Measurements from ENCODE around the gene ZNF521.

Gene ZNF521

GRCh38 chr18:25256439-25256838 is 95.5 kb downstream of the ZNF521 start:
- H3K9ac ChIP-seq (ENCODE audit: low read depth in 1 of 2, low read length in 2 of 2): no peak overlapping the region
- H3K36me3 ChIP-seq (ENCODE audit: control insufficient read depth in 2 of 2, insufficient read depth in 2 of 2, low read length in 2 of 2): no peaks in the 10 kb centered on the region
- no peaks in the 10 kb centered on the region for H3K4me1 ChIP-seq (ENCODE audit: control insufficient read depth in 2 of 2, insufficient read depth in 2 of 2, low read length in 2 of 2)
- no peaks in the 10 kb centered on the region for H3K27me3 ChIP-seq (ENCODE audit: control insufficient read depth in 2 of 2, insufficient read depth in 2 of 2, low read length in 2 of 2)
- no peak overlapping the region for H3K27ac ChIP-seq (ENCODE audit: low read depth in 2 of 2, low read length in 2 of 2)
- H3K9me3 ChIP-seq (ENCODE audit: control insufficient read depth in 2 of 2, low read length in 2 of 2): no peaks in the 10 kb centered on the region
- no peak overlapping the region for H3K4me3 ChIP-seq (ENCODE audit: low read length in 2 of 2)

GRCh38 chr18:25253779-25254178 is 98.2 kb downstream of the ZNF521 start:
- H3K4me1 ChIP-seq (ENCODE audit: control insufficient read depth in 2 of 2, insufficient read depth in 2 of 2, low read length in 2 of 2): no peaks in the 10 kb centered on the region
- H3K4me3 ChIP-seq (ENCODE audit: low read length in 2 of 2): no peak overlapping the region
- H3K9me3 ChIP-seq (ENCODE audit: control insufficient read depth in 2 of 2, low read length in 2 of 2): no peaks in the 10 kb centered on the region
- no peaks in the 10 kb centered on the region for H3K36me3 ChIP-seq (ENCODE audit: control insufficient read depth in 2 of 2, insufficient read depth in 2 of 2, low read length in 2 of 2)
- H3K27me3 ChIP-seq (ENCODE audit: control insufficient read depth in 2 of 2, insufficient read depth in 2 of 2, low read length in 2 of 2): no peaks in the 10 kb centered on the region
- H3K27ac ChIP-seq (ENCODE audit: low read depth in 2 of 2, low read length in 2 of 2): no peak overlapping the region
- no peak overlapping the region for H3K9ac ChIP-seq (ENCODE audit: low read depth in 1 of 2, low read length in 2 of 2)

- Histone ChIP-seq H3K27ac (ENCODE audit: low read depth in 2 of 2, low read length in 2 of 2) (no peak overlapping the region), H3K27me3 (ENCODE audit: control insufficient read depth in 2 of 2, insufficient read depth in 2 of 2, low read length in 2 of 2) (no peaks in the 10 kb centered on the region), H3K36me3 (ENCODE audit: control insufficient read depth in 2 of 2, insufficient read depth in 2 of 2, low read length in 2 of 2) (no peaks in the 10 kb centered on the region), H3K4me3 (ENCODE audit: low read length in 2 of 2) (no peak overlapping the region), H3K9me3 (ENCODE audit: control insufficient read depth in 2 of 2, low read length in 2 of 2) (no peaks in the 10 kb centered on the region), H3K4me1 (ENCODE audit: control insufficient read depth in 2 of 2, insufficient read depth in 2 of 2, low read length in 2 of 2) (no peaks in the 10 kb centered on the region), H3K9ac (ENCODE audit: low read depth in 1 of 2, low read length in 2 of 2) (no peak overlapping the region)
Observed at GRCh38 chr18:25253136-25253535, 98.8 kb downstream of the ZNF521 start.

GRCh38 chr18:25251068-25251467 is 100.9 kb downstream of the ZNF521 start:
- Histone ChIP-seq H3K27ac (ENCODE audit: low read depth in 2 of 2, low read length in 2 of 2) (no peak overlapping the region), H3K9ac (ENCODE audit: low read depth in 1 of 2, low read length in 2 of 2) (no peak overlapping the region), H3K27me3 (ENCODE audit: control insufficient read depth in 2 of 2, insufficient read depth in 2 of 2, low read length in 2 of 2) (no peaks in the 10 kb centered on the region), H3K36me3 (ENCODE audit: control insufficient read depth in 2 of 2, insufficient read depth in 2 of 2, low read length in 2 of 2) (no peaks in the 10 kb centered on the region), H3K9me3 (ENCODE audit: control insufficient read depth in 2 of 2, low read length in 2 of 2) (no peaks in the 10 kb centered on the region), H3K4me1 (ENCODE audit: control insufficient read depth in 2 of 2, insufficient read depth in 2 of 2, low read length in 2 of 2) (no peaks in the 10 kb centered on the region), H3K4me3 (ENCODE audit: low read length in 2 of 2) (no peak overlapping the region)

- Histone ChIP-seq H3K27me3 (ENCODE audit: control insufficient read depth in 2 of 2, insufficient read depth in 2 of 2, low read length in 2 of 2) (no peaks in the 10 kb centered on the region), H3K36me3 (ENCODE audit: control insufficient read depth in 2 of 2, insufficient read depth in 2 of 2, low read length in 2 of 2) (no peaks in the 10 kb centered on the region), H3K27ac (ENCODE audit: low read depth in 2 of 2, low read length in 2 of 2) (no peak overlapping the region), H3K9me3 (ENCODE audit: control insufficient read depth in 2 of 2, low read length in 2 of 2) (no peaks in the 10 kb centered on the region), H3K4me3 (ENCODE audit: low read length in 2 of 2) (no peak overlapping the region), H3K4me1 (ENCODE audit: control insufficient read depth in 2 of 2, insufficient read depth in 2 of 2, low read length in 2 of 2) (no peaks in the 10 kb centered on the region), H3K9ac (ENCODE audit: low read depth in 1 of 2, low read length in 2 of 2) (no peak overlapping the region)
Observed at GRCh38 chr18:25250474-25250851, 101.5 kb downstream of the ZNF521 start.

DNA sequence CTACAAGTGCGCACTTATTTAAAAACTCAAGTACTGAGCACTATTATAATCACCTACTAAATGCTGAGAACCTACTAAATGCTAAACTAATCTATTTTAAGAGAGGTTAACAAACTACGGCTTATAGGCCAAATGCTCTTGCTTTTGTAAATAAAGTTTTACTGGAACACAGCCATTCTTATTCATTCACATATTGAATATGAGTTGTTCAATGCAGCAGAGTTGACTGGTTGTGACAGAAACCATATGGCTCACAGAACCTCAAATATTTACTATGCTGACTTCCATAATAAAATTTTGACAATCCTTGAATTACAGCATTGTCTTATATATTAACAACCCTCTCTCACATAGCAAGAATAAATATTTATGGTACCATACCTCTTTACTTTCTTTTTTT is 103.2 kb downstream of the ZNF521 start:
- Histone ChIP-seq H3K27ac (ENCODE audit: low read depth in 2 of 2, low read length in 2 of 2) (no peak overlapping the region), H3K4me3 (ENCODE audit: low read length in 2 of 2) (no peak overlapping the region), H3K27me3 (ENCODE audit: control insufficient read depth in 2 of 2, insufficient read depth in 2 of 2, low read length in 2 of 2) (no peaks in the 10 kb centered on the region), H3K9me3 (ENCODE audit: control insufficient read depth in 2 of 2, low read length in 2 of 2) (no peaks in the 10 kb centered on the region), H3K36me3 (ENCODE audit: control insufficient read depth in 2 of 2, insufficient read depth in 2 of 2, low read length in 2 of 2) (no peaks in the 10 kb centered on the region), H3K4me1 (ENCODE audit: control insufficient read depth in 2 of 2, insufficient read depth in 2 of 2, low read length in 2 of 2) (no peaks in the 10 kb centered on the region), H3K9ac (ENCODE audit: low read depth in 1 of 2, low read length in 2 of 2) (no peak overlapping the region)

DNA sequence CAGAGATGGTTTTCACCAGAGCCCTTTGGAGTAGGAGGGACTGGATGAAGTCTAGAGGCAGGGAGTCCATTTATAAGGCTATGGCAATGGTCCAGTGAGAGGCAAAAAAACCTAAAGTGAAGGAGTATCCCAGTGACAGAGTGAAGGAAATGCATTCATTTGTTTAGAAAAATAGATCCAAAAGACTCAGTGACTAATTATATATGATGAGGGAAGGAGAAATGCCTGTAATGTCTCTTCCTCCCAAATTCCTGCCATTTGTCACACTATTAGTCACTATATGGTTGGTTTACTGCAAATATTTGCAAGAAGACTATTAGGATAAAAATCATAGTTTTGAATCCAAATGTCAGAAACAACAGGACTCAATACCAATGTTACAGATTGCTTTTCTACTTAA is 104.2 kb downstream of the ZNF521 start:
- Histone ChIP-seq H3K9me3 (ENCODE audit: control insufficient read depth in 2 of 2, low read length in 2 of 2) (no peaks in the 10 kb centered on the region), H3K27ac (ENCODE audit: low read depth in 2 of 2, low read length in 2 of 2) (no peak overlapping the region)

DNA sequence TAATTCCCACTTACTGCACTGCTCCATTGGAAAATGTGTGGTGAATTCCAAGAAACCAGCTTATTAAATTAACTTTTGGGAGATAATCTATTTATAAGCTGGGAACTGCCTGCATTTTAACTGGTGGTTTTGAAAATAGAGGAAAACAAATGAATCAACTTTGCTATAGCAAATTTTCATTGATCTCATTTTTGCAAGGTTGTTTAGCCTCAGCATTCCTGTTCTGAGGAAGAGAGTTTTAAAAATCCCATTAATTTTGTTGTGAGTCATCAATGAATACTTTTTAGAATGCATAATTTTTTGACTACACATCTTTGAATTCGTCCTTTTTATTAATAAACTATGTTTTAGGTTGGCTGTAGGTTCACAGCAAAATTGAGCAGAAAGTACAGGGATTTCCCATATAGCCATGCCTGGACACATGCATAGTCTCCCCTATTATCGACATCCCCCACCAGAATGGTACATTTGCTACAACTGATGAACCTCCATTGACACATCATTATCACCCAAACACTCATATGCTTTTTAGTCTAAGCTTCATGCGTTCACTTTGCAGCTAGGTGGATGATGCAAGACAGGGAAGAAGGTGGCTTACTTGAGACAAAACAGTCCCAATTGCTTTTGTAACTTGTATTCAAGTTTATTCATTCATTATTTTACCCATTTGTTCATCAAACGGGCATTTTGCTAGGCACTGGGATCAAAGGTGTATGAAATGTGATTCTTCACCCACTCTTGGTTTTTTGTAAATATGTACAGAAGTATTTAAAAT is 106.9 kb downstream of the ZNF521 start:
- no peaks in the 10 kb centered on the region for H3K36me3 ChIP-seq (ENCODE audit: control insufficient read depth in 2 of 2, insufficient read depth in 2 of 2, low read length in 2 of 2)
- no peaks in the 10 kb centered on the region for H3K27me3 ChIP-seq (ENCODE audit: control insufficient read depth in 2 of 2, insufficient read depth in 2 of 2, low read length in 2 of 2)
- no peak overlapping the region for H3K4me3 ChIP-seq (ENCODE audit: low read length in 2 of 2)
- no peak overlapping the region for H3K27ac ChIP-seq (ENCODE audit: low read depth in 2 of 2, low read length in 2 of 2)
- H3K9me3 ChIP-seq (ENCODE audit: control insufficient read depth in 2 of 2, low read length in 2 of 2): no peaks in the 10 kb centered on the region
- H3K9ac ChIP-seq (ENCODE audit: low read depth in 1 of 2, low read length in 2 of 2): no peak overlapping the region
- H3K4me1 ChIP-seq (ENCODE audit: control insufficient read depth in 2 of 2, insufficient read depth in 2 of 2, low read length in 2 of 2): no peaks in the 10 kb centered on the region

More for the DNA sequence above, 104.2 kb downstream of the ZNF521 start:
- H3K4me1 ChIP-seq (ENCODE audit: control insufficient read depth in 2 of 2, insufficient read depth in 2 of 2, low read length in 2 of 2): no peaks in the 10 kb centered on the region
- no peaks in the 10 kb centered on the region for H3K36me3 ChIP-seq (ENCODE audit: control insufficient read depth in 2 of 2, insufficient read depth in 2 of 2, low read length in 2 of 2)
- H3K27me3 ChIP-seq (ENCODE audit: control insufficient read depth in 2 of 2, insufficient read depth in 2 of 2, low read length in 2 of 2): no peaks in the 10 kb centered on the region
- H3K9ac ChIP-seq (ENCODE audit: low read depth in 1 of 2, low read length in 2 of 2): no peak overlapping the region
- H3K4me3 ChIP-seq (ENCODE audit: low read length in 2 of 2): no peak overlapping the region

DNA sequence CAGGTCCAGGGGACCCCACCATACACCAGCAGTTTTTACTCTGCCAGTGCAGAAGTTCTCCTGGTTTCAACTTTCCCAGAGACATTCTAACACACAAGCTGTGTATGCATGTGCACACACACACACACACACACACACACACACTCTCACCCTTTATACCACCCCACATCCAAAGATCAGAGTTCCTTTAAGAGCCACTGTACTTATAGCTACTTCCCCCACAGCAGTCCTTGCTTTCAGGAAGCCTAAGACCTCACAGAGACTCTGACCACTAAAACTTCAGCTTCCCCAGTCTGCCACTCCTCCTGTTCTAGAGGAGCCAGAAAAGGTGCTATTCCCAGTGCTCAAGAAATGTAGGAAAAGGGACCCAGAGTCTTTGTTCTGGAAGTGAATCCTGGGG is 107.8 kb downstream of the ZNF521 start:
- no peaks in the 10 kb centered on the region for H3K36me3 ChIP-seq (ENCODE audit: control insufficient read depth in 2 of 2, insufficient read depth in 2 of 2, low read length in 2 of 2)
- no peak overlapping the region for H3K9ac ChIP-seq (ENCODE audit: low read depth in 1 of 2, low read length in 2 of 2)
- no peaks in the 10 kb centered on the region for H3K9me3 ChIP-seq (ENCODE audit: control insufficient read depth in 2 of 2, low read length in 2 of 2)
- H3K27ac ChIP-seq (ENCODE audit: low read depth in 2 of 2, low read length in 2 of 2): no peak overlapping the region
- H3K27me3 ChIP-seq (ENCODE audit: control insufficient read depth in 2 of 2, insufficient read depth in 2 of 2, low read length in 2 of 2): no peaks in the 10 kb centered on the region
- H3K4me3 ChIP-seq (ENCODE audit: low read length in 2 of 2): no peak overlapping the region
- H3K4me1 ChIP-seq (ENCODE audit: control insufficient read depth in 2 of 2, insufficient read depth in 2 of 2, low read length in 2 of 2): no peaks in the 10 kb centered on the region

DNA sequence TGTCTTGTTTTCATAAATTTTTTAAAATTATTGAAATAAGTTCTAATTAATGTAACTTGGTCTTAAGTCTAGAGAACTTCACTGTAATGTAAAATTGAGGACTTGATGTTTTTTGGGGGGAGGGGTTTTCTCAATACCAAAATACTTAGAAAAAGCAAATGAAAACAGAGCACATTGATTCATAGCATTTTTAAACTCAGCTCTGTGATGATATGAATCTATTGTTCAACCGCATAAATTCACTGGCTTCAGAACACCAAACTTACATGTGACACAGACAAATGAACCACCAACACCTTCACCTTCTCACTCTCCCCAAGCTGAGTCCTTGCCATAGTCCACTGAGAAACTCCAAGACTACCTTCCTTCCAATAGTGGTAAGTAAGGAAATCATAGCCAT is 108.2 kb downstream of the ZNF521 start:
- no peaks in the 10 kb centered on the region for H3K27me3 ChIP-seq (ENCODE audit: control insufficient read depth in 2 of 2, insufficient read depth in 2 of 2, low read length in 2 of 2)
- H3K9ac ChIP-seq (ENCODE audit: low read depth in 1 of 2, low read length in 2 of 2): no peak overlapping the region
- H3K9me3 ChIP-seq (ENCODE audit: control insufficient read depth in 2 of 2, low read length in 2 of 2): no peaks in the 10 kb centered on the region
- H3K4me3 ChIP-seq (ENCODE audit: low read length in 2 of 2): no peak overlapping the region
- H3K4me1 ChIP-seq (ENCODE audit: control insufficient read depth in 2 of 2, insufficient read depth in 2 of 2, low read length in 2 of 2): no peaks in the 10 kb centered on the region
- H3K36me3 ChIP-seq (ENCODE audit: control insufficient read depth in 2 of 2, insufficient read depth in 2 of 2, low read length in 2 of 2): no peaks in the 10 kb centered on the region
- no peak overlapping the region for H3K27ac ChIP-seq (ENCODE audit: low read depth in 2 of 2, low read length in 2 of 2)

Measured in mucosa of rectum (tissue), 2 donors.